AG09309 (cell line): ENCODE measurements around the gene GSTK1.

ENCODE experiments used
- DNase-seq: peaks from one replicate; pipeline ENCODE4 v3.0.0-alpha.2; 2010; ENCODE audit warnings: low read depth
- H3K4me3 ChIP-seq: 2 replicates; pipeline ENCODE4 v1.5.1; 2011; ENCODE audit warnings: mild to moderate bottlenecking, low read depth, low read length, moderate library complexity; ENCODE audit not compliant: control insufficient read depth
- CTCF ChIP-seq: IDR thresholded peaks from 2 replicates; pipeline ENCODE4 v1.5.1; 2011; ENCODE audit warnings: mild to moderate bottlenecking, low read depth, low read length, inconsistent platforms; ENCODE audit not compliant: insufficient read depth, control insufficient read depth; ENCODE audit errors: missing control alignments

Gene GSTK1

GRCh38 chr7:143299346-143299745, 36.1 kb downstream of the GSTK1 start:
- TF ChIP-seq CTCF: no peak
- DNase-seq: no peak
- no peak overlapping the region for H3K4me3 ChIP-seq

GRCh38 chr7:143299840-143300239, 36.6 kb downstream of the GSTK1 start:
- peak; percentile 40 for TF ChIP-seq CTCF
- DNase-seq: no peak
- no peak overlapping the region for H3K4me3 ChIP-seq

- H3K4me3 ChIP-seq: no peak overlapping the region
- no peak for DNase-seq
- TF ChIP-seq CTCF: no peak
These were observed 38.0 kb downstream of the GSTK1 start for GRCh38 chr7:143300959-143301935.

GRCh38 chr7:143303733-143304132, 40.5 kb downstream of the GSTK1 start:
- no peak for DNase-seq
- TF ChIP-seq CTCF: no peak
- no peak overlapping the region for H3K4me3 ChIP-seq

- no peak for TF ChIP-seq CTCF
- DNase-seq: no peak
- no peak overlapping the region for H3K4me3 ChIP-seq
These were observed 41.7 kb downstream of the GSTK1 start for GRCh38 chr7:143304938-143305337.

GRCh38 chr7:143305423-143306070, 42.3 kb downstream of the GSTK1 start:
- peak; percentile 73 for TF ChIP-seq CTCF
- DNase-seq: no peak

More at GRCh38 chr7:143305423-143306070, 42.3 kb downstream of the GSTK1 start:
- H3K4me3 ChIP-seq: no peak overlapping the region
